RWPE2 (cell line): ENCODE data around the gene KBTBD12.
A peak's percentile ranks its signal among the peaks of the same experiment; 100 is the strongest.

Experiments used
- ATAC-seq: fragments of 200-7000 bp; cut with Tn5 transposase; 3 replicates; pipeline ENCODE4 v1.9.1; 2021; ENCODE audit warnings: low read depth
- DNase-seq: peaks from one replicate; pipeline ENCODE4 v3.0.0-alpha.2; 2020; ENCODE audit warnings: low spot score
- H3K27ac ChIP-seq: fragments of 450-650 bp; 2 replicates; pipeline ENCODE4 v1.5.1; 2017; ENCODE audit warnings: mild to moderate bottlenecking; ENCODE audit not compliant: poor library complexity, severe bottlenecking
- H3K27me3 ChIP-seq: fragments of 250-450 bp; sonication (Bioruptor Pico); 2 replicates; pipeline ENCODE4 v1.5.1; 2021; ENCODE audit warnings: mild to moderate bottlenecking, moderate library complexity; ENCODE audit not compliant: insufficient read depth, poor library complexity, severe bottlenecking
- H3K36me3 ChIP-seq: fragments of 250-450 bp; sonication (Bioruptor Pico); 2 replicates; pipeline ENCODE4 v1.5.1; 2020; ENCODE audit warnings: low read depth, mild to moderate bottlenecking, moderate library complexity
- H3K4me1 ChIP-seq: fragments of 250-450 bp; sonication (Bioruptor Pico); 2 replicates; pipeline ENCODE4 v1.5.1; 2021; ENCODE audit warnings: mild to moderate bottlenecking, moderate library complexity; ENCODE audit not compliant: insufficient read depth, poor library complexity, severe bottlenecking
- H3K4me3 ChIP-seq: fragments of 250-450 bp; sonication (Bioruptor Pico); 2 replicates; pipeline ENCODE4 v1.5.1; 2021; ENCODE audit warnings: mild to moderate bottlenecking, moderate library complexity; ENCODE audit not compliant: severe bottlenecking
- H3K9me3 ChIP-seq: fragments of 250-450 bp; sonication (Bioruptor Pico); 2 replicates; pipeline ENCODE4 v1.5.1; 2021; ENCODE audit warnings: mild to moderate bottlenecking, moderate library complexity; ENCODE audit not compliant: severe bottlenecking
- TF ChIP-seq, protein P1 (sequence below): fragments of 450-650 bp; IDR thresholded peaks from one replicate; pipeline ENCODE4 v1.5.1; 2017; ENCODE audit warnings: mild to moderate bottlenecking, moderate library complexity; ENCODE audit not compliant: poor library complexity, severe bottlenecking

KBTBD12 gene

DNA sequence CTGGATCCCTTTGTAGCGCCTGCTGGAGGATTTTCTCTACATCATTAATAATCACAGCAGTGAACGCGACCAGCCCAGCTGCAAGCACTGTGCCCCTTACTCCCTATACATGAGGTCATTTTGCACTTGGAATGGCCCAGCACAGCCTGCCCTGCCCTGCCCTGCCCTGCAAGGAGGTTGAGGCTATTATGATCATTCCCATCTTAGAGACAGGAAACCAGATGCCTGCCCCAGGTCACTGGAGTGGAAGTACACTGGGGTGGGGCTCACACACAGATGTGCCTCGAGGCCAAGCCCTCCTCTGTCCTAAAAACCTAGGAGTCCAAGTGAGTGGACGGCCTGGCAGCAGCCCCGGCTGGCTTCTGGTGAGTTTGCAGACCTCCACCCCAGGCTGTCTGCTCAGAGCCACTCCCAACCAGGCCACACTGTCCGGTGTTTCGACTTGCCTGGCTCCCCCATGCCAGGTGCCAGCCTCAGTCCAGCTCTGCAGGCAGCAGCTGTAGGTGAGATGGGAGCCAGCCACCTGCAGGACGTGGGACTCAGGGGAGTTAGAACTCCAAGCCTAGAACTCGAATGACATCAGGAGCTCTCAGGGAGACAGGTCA lies 106.8 kb downstream of the KBTBD12 start:
- DNase-seq (no peak), ATAC-seq (no peak)
- Histone ChIP-seq H3K36me3 (no peaks in the 10 kb centered on the region), H3K9me3 (no peaks in the 10 kb centered on the region), H3K4me1 (no peaks in the 10 kb centered on the region), H3K4me3 (no peak overlapping the region), H3K27me3 (no peaks in the 10 kb centered on the region), H3K27ac (no peak overlapping the region)
- TF ChIP-seq, protein P1, sequence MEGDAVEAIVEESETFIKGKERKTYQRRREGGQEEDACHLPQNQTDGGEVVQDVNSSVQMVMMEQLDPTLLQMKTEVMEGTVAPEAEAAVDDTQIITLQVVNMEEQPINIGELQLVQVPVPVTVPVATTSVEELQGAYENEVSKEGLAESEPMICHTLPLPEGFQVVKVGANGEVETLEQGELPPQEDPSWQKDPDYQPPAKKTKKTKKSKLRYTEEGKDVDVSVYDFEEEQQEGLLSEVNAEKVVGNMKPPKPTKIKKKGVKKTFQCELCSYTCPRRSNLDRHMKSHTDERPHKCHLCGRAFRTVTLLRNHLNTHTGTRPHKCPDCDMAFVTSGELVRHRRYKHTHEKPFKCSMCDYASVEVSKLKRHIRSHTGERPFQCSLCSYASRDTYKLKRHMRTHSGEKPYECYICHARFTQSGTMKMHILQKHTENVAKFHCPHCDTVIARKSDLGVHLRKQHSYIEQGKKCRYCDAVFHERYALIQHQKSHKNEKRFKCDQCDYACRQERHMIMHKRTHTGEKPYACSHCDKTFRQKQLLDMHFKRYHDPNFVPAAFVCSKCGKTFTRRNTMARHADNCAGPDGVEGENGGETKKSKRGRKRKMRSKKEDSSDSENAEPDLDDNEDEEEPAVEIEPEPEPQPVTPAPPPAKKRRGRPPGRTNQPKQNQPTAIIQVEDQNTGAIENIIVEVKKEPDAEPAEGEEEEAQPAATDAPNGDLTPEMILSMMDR: no peak

- no peak for DNase-seq
- ATAC-seq: peak; percentile 72; the same call in 2 of the 3 replicates
- H3K36me3 ChIP-seq: no peaks in the 10 kb centered on the region
- H3K27ac ChIP-seq: no peak overlapping the region
- no peaks in the 10 kb centered on the region for H3K9me3 ChIP-seq
- no peaks in the 10 kb centered on the region for H3K4me1 ChIP-seq
- no peak overlapping the region for H3K4me3 ChIP-seq
- H3K27me3 ChIP-seq: no peaks in the 10 kb centered on the region
- TF ChIP-seq, protein P1: no peak
Observed at GRCh38 chr3:128033102-128033501, 118.1 kb downstream of the KBTBD12 start.

DNA sequence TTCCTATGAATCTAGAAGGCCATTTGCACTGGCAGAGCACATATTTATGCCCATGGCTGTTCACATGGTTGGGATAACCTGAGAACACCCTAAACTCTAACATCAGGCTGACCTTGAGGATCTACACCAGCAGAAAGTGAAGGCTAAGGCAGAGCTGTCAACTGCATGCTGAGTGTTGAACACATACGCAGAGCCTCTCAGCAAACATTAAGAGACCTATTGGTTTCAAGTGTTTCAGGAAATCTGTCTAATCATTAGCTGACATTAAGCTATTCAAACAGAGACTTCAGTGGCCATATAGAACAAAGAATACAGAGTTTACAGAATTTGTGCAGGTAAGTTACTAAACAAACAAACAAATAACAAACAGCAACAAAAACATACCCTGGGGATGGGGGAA lies 121.1 kb downstream of the KBTBD12 start:
- Histone ChIP-seq H3K9me3 (no peaks in the 10 kb centered on the region), H3K4me1 (no peaks in the 10 kb centered on the region), H3K27ac (no peak overlapping the region), H3K36me3 (no peaks in the 10 kb centered on the region), H3K4me3 (no peak overlapping the region), H3K27me3 (no peaks in the 10 kb centered on the region)
- TF ChIP-seq, protein P1: no peak
- DNase-seq (no peak), ATAC-seq (no peak)
